22Rv1 (cell line): ENCODE data around the gene DBF4.
"Not testable (repeated sequence)": the region's sequence is repeated elsewhere in the genome, so short reads cannot be mapped to it uniquely, and the experiment has no call there.

ENCODE experiments used
- H3K27ac ChIP-seq: fragments of 450-650 bp; 2 replicates; pipeline ENCODE4 v1.5.1; 2017
- ZFX ChIP-seq: fragments of 450-650 bp; IDR thresholded peaks from 2 replicates; pipeline ENCODE4 v1.6.1; 2017; ENCODE audit warnings: antibody characterized with exemption, borderline replicate concordance
- TF ChIP-seq, protein P1 (sequence below): fragments of 450-650 bp; IDR thresholded peaks from 2 replicates; pipeline ENCODE4 v1.5.1; 2017; ENCODE audit warnings: mild to moderate bottlenecking

The DBF4 gene

DNA sequence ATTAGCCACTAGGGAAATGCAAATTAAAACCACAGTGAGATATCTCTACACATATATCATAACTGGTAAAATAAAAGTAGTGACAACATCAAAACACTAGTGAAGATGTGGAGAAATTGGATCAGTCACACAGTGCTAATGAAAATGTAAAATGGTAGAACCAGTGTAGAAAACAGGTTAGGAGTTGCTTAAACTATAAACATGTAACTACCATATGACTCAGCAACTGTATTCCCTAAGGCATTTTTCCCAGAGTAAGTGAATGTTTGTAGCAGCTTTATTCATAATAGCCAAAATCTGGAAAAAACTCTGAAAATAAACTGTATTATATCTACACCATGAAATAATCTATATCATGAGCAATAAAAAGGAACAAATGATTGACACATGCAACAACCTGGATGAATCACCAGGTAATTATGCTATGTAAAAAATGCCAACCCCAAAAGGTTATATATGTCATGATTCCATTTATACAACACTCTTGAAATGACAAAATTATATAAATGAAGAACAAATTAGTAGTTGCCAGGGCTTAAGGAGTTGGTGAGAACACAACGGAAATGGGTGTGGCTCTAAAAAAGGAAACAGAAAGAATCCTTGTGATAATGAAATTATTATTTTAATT is 22.9 kb upstream of the DBF4 start:
- TF ChIP-seq, protein P1, sequence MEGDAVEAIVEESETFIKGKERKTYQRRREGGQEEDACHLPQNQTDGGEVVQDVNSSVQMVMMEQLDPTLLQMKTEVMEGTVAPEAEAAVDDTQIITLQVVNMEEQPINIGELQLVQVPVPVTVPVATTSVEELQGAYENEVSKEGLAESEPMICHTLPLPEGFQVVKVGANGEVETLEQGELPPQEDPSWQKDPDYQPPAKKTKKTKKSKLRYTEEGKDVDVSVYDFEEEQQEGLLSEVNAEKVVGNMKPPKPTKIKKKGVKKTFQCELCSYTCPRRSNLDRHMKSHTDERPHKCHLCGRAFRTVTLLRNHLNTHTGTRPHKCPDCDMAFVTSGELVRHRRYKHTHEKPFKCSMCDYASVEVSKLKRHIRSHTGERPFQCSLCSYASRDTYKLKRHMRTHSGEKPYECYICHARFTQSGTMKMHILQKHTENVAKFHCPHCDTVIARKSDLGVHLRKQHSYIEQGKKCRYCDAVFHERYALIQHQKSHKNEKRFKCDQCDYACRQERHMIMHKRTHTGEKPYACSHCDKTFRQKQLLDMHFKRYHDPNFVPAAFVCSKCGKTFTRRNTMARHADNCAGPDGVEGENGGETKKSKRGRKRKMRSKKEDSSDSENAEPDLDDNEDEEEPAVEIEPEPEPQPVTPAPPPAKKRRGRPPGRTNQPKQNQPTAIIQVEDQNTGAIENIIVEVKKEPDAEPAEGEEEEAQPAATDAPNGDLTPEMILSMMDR, result no peak
- no peak for TF ChIP-seq ZFX
- H3K27ac ChIP-seq, result no peak overlapping the region

DNA sequence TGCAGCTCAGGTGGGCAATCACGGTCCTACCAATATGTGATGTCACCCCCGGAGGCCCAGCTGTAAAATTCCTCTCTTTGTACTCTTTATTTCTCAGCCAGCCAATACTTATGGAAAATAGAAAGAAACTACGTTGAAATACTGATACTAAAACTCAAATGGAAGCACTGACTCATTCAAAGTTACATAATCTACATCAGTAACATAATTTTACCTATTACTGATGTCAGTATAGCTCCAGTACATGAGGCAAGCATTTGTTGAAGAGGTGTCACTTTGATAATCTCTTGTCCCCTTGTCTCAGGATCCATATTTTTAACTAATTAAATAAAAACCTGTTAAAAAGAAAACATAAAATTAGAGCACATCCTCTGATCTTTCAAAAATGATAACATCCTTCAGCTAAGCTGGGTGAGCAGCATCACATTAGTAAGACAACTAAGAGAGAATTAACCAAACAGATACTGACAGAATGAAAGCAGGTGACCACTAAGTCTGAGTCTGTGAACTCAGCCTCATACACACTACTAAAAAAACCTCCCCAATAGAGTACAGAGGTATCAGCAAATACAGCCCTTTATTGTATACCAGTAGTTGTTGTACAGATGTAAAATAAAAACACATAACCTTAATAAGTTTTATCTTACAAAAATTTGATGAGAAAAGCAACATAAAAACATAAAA is 17.7 kb upstream of the DBF4 start:
- H3K27ac ChIP-seq, result no peak overlapping the region
- TF ChIP-seq, protein P1, result no peak
- no peak for TF ChIP-seq ZFX

- TF ChIP-seq, protein P1, result no peak
- no peak for TF ChIP-seq ZFX
- no peak overlapping the region for H3K27ac ChIP-seq
Measured at GRCh38 chr7:87866089-87866488, 10.2 kb upstream of the DBF4 start.

DNA sequence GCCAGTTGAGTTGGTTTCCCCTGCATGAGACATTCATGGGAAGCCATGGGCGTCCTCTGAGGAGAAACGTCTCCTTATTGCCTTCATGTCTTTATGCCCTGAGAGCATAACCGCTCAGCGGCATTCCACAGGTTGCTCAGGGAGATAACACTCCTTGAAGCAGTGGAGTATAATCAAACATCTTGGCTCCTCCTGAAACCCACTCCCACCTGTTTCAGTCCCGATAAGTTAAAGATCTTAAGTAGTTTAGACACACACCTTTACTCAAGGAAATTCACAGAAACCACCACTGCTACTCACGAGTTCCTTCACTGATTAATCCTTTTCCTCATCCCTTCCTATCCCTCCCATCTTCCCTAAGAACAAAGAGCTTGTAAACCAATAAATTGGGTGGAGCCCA is 9.8 kb upstream of the DBF4 start:
- not testable (repeated sequence) for H3K27ac ChIP-seq

GRCh38 chr7:87870471-87870870 is 5.8 kb upstream of the DBF4 start:
- TF ChIP-seq, protein P1, result no peak
- no peak for TF ChIP-seq ZFX
- no peak overlapping the region for H3K27ac ChIP-seq

GRCh38 chr7:87872346-87872745 is 3.9 kb upstream of the DBF4 start:
- H3K27ac ChIP-seq, result no peak overlapping the region
- TF ChIP-seq ZFX, result no peak
- TF ChIP-seq, protein P1, result no peak

GRCh38 chr7:87873328-87873727 is 3.0 kb upstream of the DBF4 start:
- not testable (repeated sequence) for H3K27ac ChIP-seq

- H3K27ac ChIP-seq, result no peak overlapping the region
- TF ChIP-seq ZFX, result no peak
- TF ChIP-seq, protein P1, result no peak
Measured at GRCh38 chr7:87874066-87874465, 2.2 kb upstream of the DBF4 start.
